CD14-positive monocyte (primary cell): ENCODE results near the gene CIART. TPM values are rescaled to one million over a fixed set of nuclear protein-coding genes. Genes with fewer than 3 reads are reported as not detected.
A peak's percentile ranks its signal among the peaks of the same experiment; 100 is the strongest.

Source experiments
- DNase-seq, 3 donors: peaks; one replicate each; pipeline ENCODE4 v3.0.0-alpha.2; 2011 to 2022
- H2AFZ ChIP-seq: 2 replicates; pipeline ENCODE4 v1.6.0; 2012; ENCODE audit warnings: mild to moderate bottlenecking, low read depth, low read length, inconsistent platforms; ENCODE audit not compliant: insufficient read depth, poor library complexity, severe bottlenecking
- H3K27ac ChIP-seq, 2 donors: 1 replicate in 1 of 2; 2 replicates in 1 of 2; pipeline ENCODE4 v1.5.1; 2012 to 2013; ENCODE audit warnings: low read length in 2 of 2, control low read depth in 1 of 2, inconsistent platforms in 1 of 2, low read depth in 1 of 2, mild to moderate bottlenecking in 1 of 2
- H3K27me3 ChIP-seq, 2 donors: one replicate each; pipeline versions ENCODE4 v1.6.0 to v1.6.1; 2011 to 2013; ENCODE audit warnings: low read length in 2 of 2; ENCODE audit not compliant: control insufficient read depth in 2 of 2, insufficient read depth in 2 of 2
- H3K36me3 ChIP-seq, 2 donors: replicated peaks in 1 of 2; 1 replicate in 1 of 2; 2 replicates in 1 of 2; pipeline versions ENCODE4 v1.5.1 to v1.6.1; 2012 to 2013; ENCODE audit warnings: low read length in 2 of 2, control low read depth in 1 of 2, inconsistent platforms in 1 of 2, mild to moderate bottlenecking in 1 of 2; ENCODE audit not compliant: insufficient read depth in 2 of 2, control insufficient read depth in 1 of 2
- H3K4me1 ChIP-seq, 2 donors: 1 replicate in 1 of 2; 2 replicates in 1 of 2; pipeline versions ENCODE4 v1.5.1 to v1.6.1; 2012 to 2013; ENCODE audit warnings: low read length in 2 of 2, control low read depth in 1 of 2, inconsistent platforms in 1 of 2, mild to moderate bottlenecking in 1 of 2, moderate library complexity in 1 of 2; ENCODE audit not compliant: insufficient read depth in 2 of 2, control insufficient read depth in 1 of 2
- H3K4me2 ChIP-seq: replicated peaks from 2 replicates; pipeline ENCODE3; 2012; ENCODE audit warnings: low read length, moderate library complexity, mild to moderate bottlenecking; ENCODE audit not compliant: poor library complexity, severe bottlenecking; ENCODE audit errors: extremely low read depth
- H3K4me3 ChIP-seq, 3 experiments: fragments of 200-600 bp in 1 of 3; sonication (generic) in 1 of 3; replicated peaks in 1 of 3; 1 replicate in 2 of 3; 2 replicates in 1 of 3; pipeline ENCODE4 v1.5.1; 2011 to 2013; ENCODE audit warnings: low read length in 3 of 3, mild to moderate bottlenecking in 3 of 3, control low read depth in 2 of 3, low read depth in 2 of 3, inconsistent platforms in 1 of 3, moderate library complexity in 1 of 3
- H3K79me2 ChIP-seq: 2 replicates; pipeline ENCODE4 v1.6.0; 2012; ENCODE audit warnings: mild to moderate bottlenecking, control low read depth, inconsistent platforms, low read length, moderate library complexity; ENCODE audit not compliant: insufficient read depth
- H3K9ac ChIP-seq: 2 replicates; pipeline ENCODE4 v1.6.0; 2017; ENCODE audit warnings: low read length, mild to moderate bottlenecking; ENCODE audit not compliant: insufficient read depth, poor library complexity, severe bottlenecking
- H3K9me3 ChIP-seq, 2 donors: replicated peaks in 1 of 2; 1 replicate in 1 of 2; 2 replicates in 1 of 2; pipeline versions ENCODE4 v1.5.1 to v1.6.1; 2012 to 2013; ENCODE audit warnings: low read length in 2 of 2, control low read depth in 1 of 2; ENCODE audit not compliant: control insufficient read depth in 1 of 2, insufficient read depth in 1 of 2
- H4K20me1 ChIP-seq: 2 replicates; pipeline ENCODE4 v1.6.0; 2012; ENCODE audit warnings: mild to moderate bottlenecking, low read length, control low read depth, moderate library complexity; ENCODE audit not compliant: insufficient read depth
- H3K27ac Mint-ChIP-seq, 7 donors: one replicate each; pipeline ENCODE4 v1.8.0; 2020; ENCODE audit warnings: mild to moderate bottlenecking in 7 of 7, mixed read lengths in 7 of 7, moderate library complexity in 6 of 7, inconsistent platforms in 2 of 7
- H3K27me3 Mint-ChIP-seq, 3 donors: one replicate each; pipeline ENCODE4 v1.8.0; 2021 to 2022; ENCODE audit warnings: low read depth in 3 of 3, mild to moderate bottlenecking in 3 of 3, mixed read lengths in 3 of 3, moderate library complexity in 3 of 3, inconsistent platforms in 1 of 3
- H3K36me3 Mint-ChIP-seq, 2 donors: one replicate each; pipeline ENCODE4 v1.8.0; 2020; ENCODE audit warnings: mixed read lengths in 2 of 2, inconsistent platforms in 1 of 2, mild to moderate bottlenecking in 1 of 2
- H3K4me1 Mint-ChIP-seq: one replicate; pipeline ENCODE4 v1.8.0; 2020; ENCODE audit warnings: mild to moderate bottlenecking, mixed read lengths
- H3K4me3 Mint-ChIP-seq, 2 donors: one replicate each; pipeline ENCODE4 v1.8.0; 2020; ENCODE audit warnings: mild to moderate bottlenecking in 2 of 2, mixed read lengths in 2 of 2, moderate library complexity in 1 of 2
- H3K9me3 Mint-ChIP-seq, 7 donors: one replicate each; pipeline ENCODE4 v1.8.0; 2020 to 2022; ENCODE audit warnings: mixed read lengths in 7 of 7, mild to moderate bottlenecking in 6 of 7, moderate library complexity in 6 of 7, inconsistent platforms in 2 of 7
- WGBS: methylation state at CpG from one replicate; pipeline ENCODE4 v1.1.5; 2013; ENCODE audit warnings: missing lambda C conversion rate; ENCODE audit not compliant: insufficient coverage; 5-methylcytosine and 5-hydroxymethylcytosine counted together
- intact Hi-C, 2 donors: fragments of 100-400 bp; cut with micrococcal nuclease; formaldehyde crosslinking; loops; one replicate each; pipeline versions ENCODE4 v1.15.0 to v1.15.1; 2023
- polyA plus RNA-seq, 3 donors: library from polyadenylated mRNA; depleted of rRNA in 1 of 3; unstranded in 2 of 3; stranded (reverse) in 1 of 3; fragments of 300-500 nt in 2 of 3; fragments of >200 nt in 1 of 3; fragmentation: Illumina TruSeq in 2 of 3; gene quantifications; 1 replicate in 2 of 3; 2 replicates in 1 of 3; pipeline ENCODE4 v1.2.3, GENCODE V29; 2012 to 2021
- TF ChIP-seq, protein P1 (sequence below): fragments of 200-600 bp; IDR thresholded peaks from one replicate; pipeline ENCODE4 v1.8.0; 2022; ENCODE audit warnings: antibody characterized with exemption, mild to moderate bottlenecking

Gene CIART
- polyA plus RNA-seq, 3 donors: 0.61 TPM; not detected in 2

DNA sequence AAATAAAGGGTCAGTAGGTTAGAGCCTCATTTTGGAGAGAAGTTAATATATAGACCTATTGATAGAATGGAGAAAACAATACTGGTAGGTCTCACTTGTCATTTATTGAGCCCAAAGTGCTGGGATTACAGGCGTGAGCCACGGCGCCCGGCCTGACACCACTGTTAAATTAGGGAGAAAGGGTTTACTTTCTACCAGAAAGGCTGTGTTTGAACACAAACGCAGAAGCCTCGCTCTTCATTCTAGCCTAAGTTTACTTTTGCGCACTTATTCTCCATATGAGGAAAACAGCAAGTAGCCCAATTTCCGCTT, 38.3 kb downstream of the CIART start:
- Mint-ChIP-seq H3K4me3 (peak overlapping the region; percentile 99 to 100), H3K27ac (peak overlapping the region; percentile 99 to 100 (median 100)), H3K36me3 (peaks cover 14 to 25% of the 10 kb centered on the region in 2 donors), H3K27me3 (no peaks in the 10 kb centered on the region), H3K4me1 (peaks cover 21% of the 10 kb centered on the region), H3K9me3 (no peaks in the 10 kb centered on the region)
- H3K4me2 ChIP-seq: peak overlapping the region; percentile 90
- peak overlapping the region; percentile 92 to 93 for H3K27ac ChIP-seq
- intact Hi-C loops: loop anchor here (5.0 kb wide), 1 partner anchor 42 kb away; the partner anchor contains the start of gene RPRD2 (in 2 of the 2)
- H3K4me1 ChIP-seq: peaks cover 25 to 29% of the 10 kb centered on the region in 2 donors
- H2AFZ ChIP-seq: peak overlapping the region; percentile 78
- peak overlapping the region; percentile 86 to 94 (median 93) for H3K4me3 ChIP-seq
- H3K9me3 ChIP-seq: no peaks in the 10 kb centered on the region
- TF ChIP-seq, protein P1, sequence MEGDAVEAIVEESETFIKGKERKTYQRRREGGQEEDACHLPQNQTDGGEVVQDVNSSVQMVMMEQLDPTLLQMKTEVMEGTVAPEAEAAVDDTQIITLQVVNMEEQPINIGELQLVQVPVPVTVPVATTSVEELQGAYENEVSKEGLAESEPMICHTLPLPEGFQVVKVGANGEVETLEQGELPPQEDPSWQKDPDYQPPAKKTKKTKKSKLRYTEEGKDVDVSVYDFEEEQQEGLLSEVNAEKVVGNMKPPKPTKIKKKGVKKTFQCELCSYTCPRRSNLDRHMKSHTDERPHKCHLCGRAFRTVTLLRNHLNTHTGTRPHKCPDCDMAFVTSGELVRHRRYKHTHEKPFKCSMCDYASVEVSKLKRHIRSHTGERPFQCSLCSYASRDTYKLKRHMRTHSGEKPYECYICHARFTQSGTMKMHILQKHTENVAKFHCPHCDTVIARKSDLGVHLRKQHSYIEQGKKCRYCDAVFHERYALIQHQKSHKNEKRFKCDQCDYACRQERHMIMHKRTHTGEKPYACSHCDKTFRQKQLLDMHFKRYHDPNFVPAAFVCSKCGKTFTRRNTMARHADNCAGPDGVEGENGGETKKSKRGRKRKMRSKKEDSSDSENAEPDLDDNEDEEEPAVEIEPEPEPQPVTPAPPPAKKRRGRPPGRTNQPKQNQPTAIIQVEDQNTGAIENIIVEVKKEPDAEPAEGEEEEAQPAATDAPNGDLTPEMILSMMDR: no peak
- peaks cover 43% of the 10 kb centered on the region for H3K79me2 ChIP-seq
- peak overlapping the region; percentile 81 for H3K9ac ChIP-seq
- peak; percentile 3 to 16 (median 7) for DNase-seq
- H3K27me3 ChIP-seq: no peaks in the 10 kb centered on the region
- WGBS: 82% methylated on average over 6 of the region's 8 CpGs
- H4K20me1 ChIP-seq: peaks cover 10% of the 10 kb centered on the region
- peaks cover 9 to 17% of the 10 kb centered on the region in 2 donors for H3K36me3 ChIP-seq

DNA sequence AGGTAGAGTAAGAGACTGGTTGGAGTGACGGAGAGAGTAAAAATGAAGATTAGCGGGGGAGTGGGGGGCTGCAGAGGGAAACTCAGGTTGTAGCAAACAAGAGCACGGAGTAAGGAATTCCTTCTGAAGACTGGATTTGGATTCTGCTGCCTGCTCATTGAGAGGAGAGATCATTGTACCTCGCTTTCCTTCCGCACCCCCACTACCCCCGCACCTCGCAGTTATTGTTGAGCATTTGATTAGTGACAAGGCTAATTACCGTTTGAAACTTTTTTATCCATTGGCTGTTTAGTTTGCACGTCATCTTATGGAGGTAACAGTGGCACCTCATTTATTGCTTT, 39.4 kb downstream of the CIART start:
- peaks cover 55% of the 10 kb centered on the region for H3K79me2 ChIP-seq

More for the DNA sequence above, 39.4 kb downstream of the CIART start:
- H3K4me2 ChIP-seq: peak overlapping the region; percentile 90
- peak overlapping the region; percentile 99 to 100 (median 100) for H3K27ac Mint-ChIP-seq
- H3K9me3 ChIP-seq: no peaks in the 10 kb centered on the region
- H3K27ac ChIP-seq: peak overlapping the region; percentile 92 to 93
- peak overlapping the region; percentile 86 to 94 (median 93) for H3K4me3 ChIP-seq
- peak overlapping the region; percentile 81 for H3K9ac ChIP-seq
- TF ChIP-seq, protein P1: no peak
- peak in 2 of 3 donors; percentile 0 to 22 for DNase-seq
- 0% methylated on average over 2 of the region's 9 CpGs for WGBS
- peak overlapping the region; percentile 78 for H2AFZ ChIP-seq
- H3K27me3 Mint-ChIP-seq: no peaks in the 10 kb centered on the region
- peaks cover 21 to 28% of the 10 kb centered on the region in 2 donors for H3K36me3 ChIP-seq
- H3K9me3 Mint-ChIP-seq: no peaks in the 10 kb centered on the region
- H3K4me1 ChIP-seq: peaks cover 21% of the 10 kb centered on the region in 2 donors
- H3K36me3 Mint-ChIP-seq: peaks cover 25 to 37% of the 10 kb centered on the region in 2 donors
- peaks cover 14% of the 10 kb centered on the region for H4K20me1 ChIP-seq
- intact Hi-C loops: loop anchor here (2.0 to 5.0 kb wide), 2 partner anchors 41 to 53 kb away; partner anchors contain the start of genes RPRD2 (in 2 of the 2) and APH1A (in 1 of the 2)
- H3K4me1 Mint-ChIP-seq: peaks cover 19% of the 10 kb centered on the region
- peak overlapping the region; percentile 99 to 100 for H3K4me3 Mint-ChIP-seq
- H3K27me3 ChIP-seq: no peaks in the 10 kb centered on the region
